ENCODE results near the gene BUB1B. TPM values are rescaled to one million over a fixed set of nuclear protein-coding genes. Genes with fewer than 3 reads are reported as not detected.

BUB1B gene
- total RNA-seq, 1 experiment from 2014 or later = 83.2 TPM

GRCh38 chr15:40136470-40137302 lies 24.2 kb upstream of the BUB1B start:
- H3K27me3 Mint-ChIP-seq (ENCODE audit: low read depth) = no peaks in the 10 kb centered on the region
- peaks cover 8 to 10% of the 10 kb centered on the region in 2 experiments; a peak in 3 of 4 replicates for H3K4me1 Mint-ChIP-seq
- Histone ChIP-seq H4K91ac (ENCODE audit: insufficient read length, low read depth, low read length) (no peak overlapping the region), H2AK5ac (ENCODE audit: insufficient read length, low read length) (no peak overlapping the region), H2BK12ac (ENCODE audit: insufficient read length, low read depth, low read length) (no peak overlapping the region), H3K23ac (ENCODE audit: insufficient read length, low read depth, low read length) (no peak overlapping the region), H2BK120ac (ENCODE audit: low read depth, low read length, poor library complexity, severe bottlenecking) (no peak overlapping the region), H3K9me3 (ENCODE audit: control insufficient read depth, low read depth, low read length) (no peaks in the 10 kb centered on the region), H3K4me1 (ENCODE audit: insufficient read depth, low read length) (no peaks in the 10 kb centered on the region), H4K8ac (replicated peaks; ENCODE audit: insufficient read length, low read depth, low read length) (no peak overlapping the region), H3K23me2 (ENCODE audit: insufficient read length, low read depth, low read length, poor library complexity, severe bottlenecking) (no peaks in the 10 kb centered on the region), H3K9ac (ENCODE audit: extremely low read depth, insufficient read length, low read length) (no peak overlapping the region), H4K5ac (ENCODE audit: insufficient read length, low read depth, low read length) (no peak overlapping the region), H3K14ac (ENCODE audit: insufficient read depth, low read length) (no peak overlapping the region), H3K79me1 (ENCODE audit: insufficient read depth, low read depth, low read length, poor library complexity, severe bottlenecking) (no peaks in the 10 kb centered on the region), H2BK5ac (ENCODE audit: insufficient read length, low read length) (no peak overlapping the region), H2AFZ (ENCODE audit: low read length) (no peak overlapping the region), H2BK15ac (ENCODE audit: low read depth, low read length) (no peak overlapping the region), H2BK20ac (ENCODE audit: low read depth, low read length, poor library complexity, severe bottlenecking) (no peak overlapping the region), H3K27me3 (ENCODE audit: insufficient read depth, low read length) (no peaks in the 10 kb centered on the region), H4K20me1 (ENCODE audit: control insufficient read depth, insufficient read depth, insufficient read length) (no peaks in the 10 kb centered on the region), H3K27ac (ENCODE audit: insufficient read length, low read depth, low read length) (no peak overlapping the region), H3K18ac (ENCODE audit: insufficient read length, low read depth, low read length) (no peak overlapping the region), H3K79me2 (ENCODE audit: insufficient read depth, low read length) (no peaks in the 10 kb centered on the region), H3T11ph (ENCODE audit: low read length) (no peak overlapping the region), H3K4ac (ENCODE audit: low read depth, low read length) (no peak overlapping the region), H3K4me2 (ENCODE audit: insufficient read depth, insufficient read length, low read length) (no peak overlapping the region), H3K56ac (ENCODE audit: insufficient read length, low read depth, low read length) (no peak overlapping the region)
- H3K27ac Mint-ChIP-seq = peak overlapping the region in 1 of 3 experiments; percentile 84; a peak in 2 of 7 replicates
- H3K36me3 Mint-ChIP-seq (ENCODE audit: insufficient read depth in 1 of 3, low read depth in 3 of 3) = no peaks in the 10 kb centered on the region
- no CpG with 5 or more reads among the region's 6 CpGs for WGBS (ENCODE audit: extremely low coverage, insufficient read length, low lambda C conversion rate)
- no peak overlapping the region for H3K4me3 Mint-ChIP-seq
- H3K9me3 Mint-ChIP-seq = no peaks in the 10 kb centered on the region
- no peak for TF ChIP-seq CTCF (conservative IDR thresholded peaks at IDR 0.05)
- DNase-seq = no peak

Data from H9 (cell line).